Measurements from ENCODE around the gene MORC1. TPM values are rescaled to one million over a fixed set of nuclear protein-coding genes. Genes with fewer than 3 reads are reported as not detected.

The MORC1 gene
- total and polyA plus RNA-seq, 7 donors = 0.03 TPM; not detected in 6

DNA sequence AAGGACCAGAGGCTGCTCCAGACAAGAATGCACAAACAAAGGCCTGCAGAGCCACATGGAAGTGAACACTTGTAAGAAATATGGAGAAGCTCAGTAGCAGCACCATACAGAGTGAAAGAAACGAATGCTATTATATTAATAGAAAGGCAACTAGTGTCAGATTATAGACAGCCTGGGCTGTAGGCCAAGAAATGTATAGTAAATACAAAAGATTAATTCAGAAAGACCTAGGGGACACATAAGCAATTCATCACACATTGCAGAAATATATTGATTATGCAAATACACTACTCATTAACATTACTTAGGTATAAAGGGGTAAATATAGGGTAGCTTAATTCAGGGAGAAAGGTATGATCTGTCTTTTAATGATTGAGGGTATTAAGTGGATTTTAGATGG, 94.8 kb downstream of the MORC1 start:
- intact Hi-C loops (cut with DNase I) = no loop called here
- no peak for TF ChIP-seq POLR2AphosphoS5 (IDR thresholded peaks at IDR 0.05)
- TF ChIP-seq, protein P1, sequence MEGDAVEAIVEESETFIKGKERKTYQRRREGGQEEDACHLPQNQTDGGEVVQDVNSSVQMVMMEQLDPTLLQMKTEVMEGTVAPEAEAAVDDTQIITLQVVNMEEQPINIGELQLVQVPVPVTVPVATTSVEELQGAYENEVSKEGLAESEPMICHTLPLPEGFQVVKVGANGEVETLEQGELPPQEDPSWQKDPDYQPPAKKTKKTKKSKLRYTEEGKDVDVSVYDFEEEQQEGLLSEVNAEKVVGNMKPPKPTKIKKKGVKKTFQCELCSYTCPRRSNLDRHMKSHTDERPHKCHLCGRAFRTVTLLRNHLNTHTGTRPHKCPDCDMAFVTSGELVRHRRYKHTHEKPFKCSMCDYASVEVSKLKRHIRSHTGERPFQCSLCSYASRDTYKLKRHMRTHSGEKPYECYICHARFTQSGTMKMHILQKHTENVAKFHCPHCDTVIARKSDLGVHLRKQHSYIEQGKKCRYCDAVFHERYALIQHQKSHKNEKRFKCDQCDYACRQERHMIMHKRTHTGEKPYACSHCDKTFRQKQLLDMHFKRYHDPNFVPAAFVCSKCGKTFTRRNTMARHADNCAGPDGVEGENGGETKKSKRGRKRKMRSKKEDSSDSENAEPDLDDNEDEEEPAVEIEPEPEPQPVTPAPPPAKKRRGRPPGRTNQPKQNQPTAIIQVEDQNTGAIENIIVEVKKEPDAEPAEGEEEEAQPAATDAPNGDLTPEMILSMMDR (IDR thresholded peaks at IDR 0.05) = no peak
- TF ChIP-seq EP300 (IDR thresholded peaks at IDR 0.05) = no peak
- TF ChIP-seq POLR2A (IDR thresholded peaks at IDR 0.05) = no peak
- H3K27ac ChIP-seq = no peak overlapping the region
- 86 to 93% methylated on average over 1 of the region's 1 CpG for WGBS, 2 donors
- DNase-seq = no peak
- H3K4me1 ChIP-seq = no peaks in the 10 kb centered on the region
- H3K36me3 ChIP-seq = no peaks in the 10 kb centered on the region
- H3K27me3 ChIP-seq = no peaks in the 10 kb centered on the region
- H3K9me3 ChIP-seq = no peaks in the 10 kb centered on the region
- H3K4me3 ChIP-seq = no peak overlapping the region

DNA sequence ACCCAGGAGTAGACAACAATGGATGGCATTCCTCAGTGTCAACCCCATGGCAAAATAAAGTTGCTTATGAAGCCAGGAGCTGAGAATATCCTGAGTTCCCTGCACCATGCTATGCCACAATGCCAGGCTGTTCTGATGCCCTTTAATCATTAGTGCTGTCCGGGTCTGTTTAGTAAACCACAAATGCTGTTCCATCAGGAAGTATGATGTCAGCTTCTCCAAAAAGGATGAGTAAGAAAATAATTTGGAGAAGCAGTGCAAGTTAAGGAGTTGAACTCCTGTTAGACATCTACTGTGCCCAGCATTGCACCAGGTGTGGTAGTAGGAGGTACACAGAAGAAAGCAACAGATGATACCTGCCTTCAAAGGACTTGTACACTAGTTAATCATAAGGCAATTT, 96.4 kb downstream of the MORC1 start:
- Histone ChIP-seq H3K4me3 (no peak overlapping the region), H3K36me3 (no peaks in the 10 kb centered on the region), H3K4me1 (no peaks in the 10 kb centered on the region), H3K27ac (no peak overlapping the region), H3K9me3 (no peaks in the 10 kb centered on the region), H3K27me3 (no peaks in the 10 kb centered on the region)
- intact Hi-C loops (cut with DNase I) = no loop called here
- TF ChIP-seq EP300 (IDR thresholded peaks at IDR 0.05) (no peak), POLR2AphosphoS5 (IDR thresholded peaks at IDR 0.05) (no peak), POLR2A (IDR thresholded peaks at IDR 0.05) (no peak)
- TF ChIP-seq, protein P1 (IDR thresholded peaks at IDR 0.05) = no peak
- WGBS, 2 donors = 60 to 65% methylated on average over 1 of the region's 1 CpG
- DNase-seq = no peak

DNA sequence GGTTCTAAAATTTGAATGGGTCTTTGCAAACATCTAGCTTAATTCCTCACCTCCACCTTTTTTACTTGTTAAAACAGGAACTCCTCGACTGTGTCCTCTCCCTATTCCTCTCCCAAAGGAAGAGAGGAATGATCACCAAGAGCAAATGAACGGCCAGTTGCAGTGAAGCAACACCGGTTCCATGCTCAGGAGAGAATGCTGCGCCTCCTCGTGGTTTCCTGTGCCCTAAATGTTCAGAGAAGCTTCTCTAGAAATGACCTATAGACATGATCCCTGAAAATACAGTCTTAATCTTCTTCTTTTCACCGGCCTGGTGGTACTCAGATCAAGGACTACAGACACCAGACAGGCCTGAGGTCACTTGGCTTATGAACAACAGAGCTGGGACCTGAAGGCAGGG, 99.1 kb downstream of the MORC1 start:
- WGBS, 2 donors = 65 to 80% methylated on average over 6 of the region's 6 CpGs
- no peak for TF ChIP-seq POLR2AphosphoS5 (IDR thresholded peaks at IDR 0.05)
- TF ChIP-seq, protein P1 (IDR thresholded peaks at IDR 0.05) = no peak
- no peak for TF ChIP-seq POLR2A (IDR thresholded peaks at IDR 0.05)
- no peak for TF ChIP-seq EP300 (IDR thresholded peaks at IDR 0.05)
- intact Hi-C loops (cut with DNase I) = no loop called here

DNA sequence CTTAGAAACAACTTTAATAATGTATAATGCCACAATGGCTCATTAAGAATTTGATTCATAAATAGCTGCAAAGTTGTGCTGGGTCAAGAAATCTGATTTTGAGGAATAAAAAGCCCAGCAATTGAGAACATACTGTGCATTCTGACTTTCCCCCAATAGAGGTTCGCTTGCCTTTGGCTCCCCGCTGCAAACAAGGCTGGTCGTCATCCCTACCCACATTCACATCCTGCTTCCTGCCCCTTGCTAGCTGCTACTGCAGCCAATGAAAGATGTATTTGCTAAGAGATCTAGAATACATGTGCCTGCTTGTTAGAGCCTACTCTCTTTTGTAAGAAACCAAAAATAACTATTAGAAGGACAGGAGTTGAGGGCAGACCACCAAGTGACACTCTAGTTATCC, 112.5 kb downstream of the MORC1 start:
- whole genome bisulfite sequencing, 2 donors = 72 to 83% methylated on average over 3 of the region's 3 CpGs
- TF ChIP-seq POLR2AphosphoS5 (IDR thresholded peaks at IDR 0.05) (no peak), EP300 (IDR thresholded peaks at IDR 0.05) (no peak), POLR2A (IDR thresholded peaks at IDR 0.05) (no peak)
- TF ChIP-seq, protein P1 (IDR thresholded peaks at IDR 0.05) = no peak

More for the DNA sequence above, 99.1 kb downstream of the MORC1 start:
- Histone ChIP-seq H3K4me1 (no peaks in the 10 kb centered on the region), H3K27me3 (no peaks in the 10 kb centered on the region), H3K4me3 (no peak overlapping the region), H3K27ac (no peak overlapping the region), H3K9me3 (no peaks in the 10 kb centered on the region), H3K36me3 (no peaks in the 10 kb centered on the region)
- DNase-seq = no peak

DNA sequence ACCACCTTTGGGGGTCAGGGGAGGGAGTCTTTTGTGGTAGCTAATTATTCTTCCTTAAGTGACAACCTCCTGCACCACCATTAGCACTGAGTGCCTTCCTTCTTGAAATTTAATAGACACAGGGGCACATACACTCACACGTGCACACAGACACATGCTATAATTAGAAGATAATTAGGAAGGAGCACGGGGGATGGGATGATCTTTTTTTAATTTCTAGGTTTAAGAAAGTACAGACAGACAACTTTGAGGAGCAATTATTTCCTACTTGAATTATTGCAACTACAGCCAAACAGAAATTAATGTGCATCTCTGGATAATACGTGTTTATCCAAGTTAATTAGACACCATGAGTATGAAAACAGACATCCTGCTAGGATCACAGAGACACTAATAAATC, 119.5 kb downstream of the MORC1 start:
- Histone ChIP-seq H3K4me1 (no peaks in the 10 kb centered on the region), H3K27ac (no peak overlapping the region), H3K4me3 (no peak overlapping the region), H3K9me3 (no peaks in the 10 kb centered on the region), H3K36me3 (no peaks in the 10 kb centered on the region), H3K27me3 (no peaks in the 10 kb centered on the region)
- intact Hi-C loops (cut with DNase I) = no loop called here
- TF ChIP-seq POLR2A (IDR thresholded peaks at IDR 0.05) (no peak), POLR2AphosphoS5 (IDR thresholded peaks at IDR 0.05) (no peak), EP300 (IDR thresholded peaks at IDR 0.05) (no peak)
- TF ChIP-seq, protein P1 (IDR thresholded peaks at IDR 0.05) = no peak
- no peak for DNase-seq
- 70 to 77% methylated on average over 3 of the region's 3 CpGs for WGBS, 2 donors

More for the DNA sequence above, 112.5 kb downstream of the MORC1 start:
- Histone ChIP-seq H3K4me3 (no peak overlapping the region), H3K9me3 (no peaks in the 10 kb centered on the region), H3K36me3 (no peaks in the 10 kb centered on the region), H3K27ac (no peak overlapping the region), H3K27me3 (no peaks in the 10 kb centered on the region), H3K4me1 (no peaks in the 10 kb centered on the region)
- DNase-seq = no peak
- intact Hi-C loops (cut with DNase I) = no loop called here
